ENCODE measurements around the gene PPFIA1.

PPFIA1 gene

GRCh38 chr11:70394211-70394950 lies 123.9 kb downstream of the PPFIA1 start:
- no peaks in the 10 kb centered on the region for H3K27me3 ChIP-seq (ENCODE audit: control insufficient read depth, insufficient read depth, low read length)
- H3K27ac ChIP-seq (ENCODE audit: low read depth, low read length): no peak overlapping the region
- H3K36me3 ChIP-seq (ENCODE audit: control insufficient read depth, insufficient read depth, low read length): peaks cover 8% of the 10 kb centered on the region
- no peak overlapping the region for H3K9ac ChIP-seq (ENCODE audit: low read length)
- H3K4me1 ChIP-seq (ENCODE audit: control insufficient read depth, insufficient read depth, low read length): peaks cover 17% of the 10 kb centered on the region
- H3K9me3 ChIP-seq (ENCODE audit: control insufficient read depth, insufficient read depth, low read depth, low read length): no peaks in the 10 kb centered on the region
- H3K4me3 ChIP-seq (ENCODE audit: low read depth, low read length): no peak overlapping the region

GRCh38 chr11:70397336-70397982 lies 127.0 kb downstream of the PPFIA1 start:
- Histone ChIP-seq H3K36me3 (ENCODE audit: control insufficient read depth, insufficient read depth, low read length) (peaks cover 8% of the 10 kb centered on the region), H3K4me1 (ENCODE audit: control insufficient read depth, insufficient read depth, low read length) (peaks cover 20% of the 10 kb centered on the region), H3K27me3 (ENCODE audit: control insufficient read depth, insufficient read depth, low read length) (no peaks in the 10 kb centered on the region), H3K9ac (ENCODE audit: low read length) (peak overlapping the region; percentile 84), H3K27ac (ENCODE audit: low read depth, low read length) (peak overlapping the region; percentile 69; the same call in 1 of the 2 replicates), H3K9me3 (ENCODE audit: control insufficient read depth, insufficient read depth, low read depth, low read length) (no peaks in the 10 kb centered on the region), H3K4me3 (ENCODE audit: low read depth, low read length) (peak overlapping the region; percentile 86)

- Histone ChIP-seq H3K9ac (ENCODE audit: low read length) (peak within 1 kb of the TSS; percentile 89), H3K36me3 (ENCODE audit: control insufficient read depth, insufficient read depth, low read length) (peaks cover 9% of the 10 kb centered on the region), H3K4me1 (ENCODE audit: control insufficient read depth, insufficient read depth, low read length) (peaks cover 22% of the 10 kb centered on the region), H3K9me3 (ENCODE audit: control insufficient read depth, insufficient read depth, low read depth, low read length) (no peaks in the 10 kb centered on the region), H3K27ac (ENCODE audit: low read depth, low read length) (peak within 1 kb of the TSS; percentile 80), H3K27me3 (ENCODE audit: control insufficient read depth, insufficient read depth, low read length) (no peaks in the 10 kb centered on the region), H3K4me3 (ENCODE audit: low read depth, low read length) (peak within 1 kb of the TSS; percentile 86)
Measured at GRCh38 chr11:70397983-70398833, 127.7 kb downstream of the PPFIA1 start, which contains the start of gene CTTN. CTTN (plus strand) TSS chr11:70398529; CDS start chr11:70407298, 8,769 bp downstream.

- Histone ChIP-seq H3K36me3 (ENCODE audit: control insufficient read depth, insufficient read depth, low read length) (peaks cover 8% of the 10 kb centered on the region), H3K4me3 (ENCODE audit: low read depth, low read length) (peak overlapping the region; percentile 86), H3K9ac (ENCODE audit: low read length) (peak overlapping the region; percentile 89), H3K27ac (ENCODE audit: low read depth, low read length) (peak overlapping the region; percentile 80; the same call in 1 of the 2 replicates), H3K4me1 (ENCODE audit: control insufficient read depth, insufficient read depth, low read length) (peaks cover 22% of the 10 kb centered on the region), H3K9me3 (ENCODE audit: control insufficient read depth, insufficient read depth, low read depth, low read length) (no peaks in the 10 kb centered on the region), H3K27me3 (ENCODE audit: control insufficient read depth, insufficient read depth, low read length) (no peaks in the 10 kb centered on the region)
Measured at GRCh38 chr11:70398834-70399680, 128.6 kb downstream of the PPFIA1 start.

- Histone ChIP-seq H3K36me3 (ENCODE audit: control insufficient read depth, insufficient read depth, low read length) (peaks cover 10% of the 10 kb centered on the region), H3K4me3 (ENCODE audit: low read depth, low read length) (peak overlapping the region; percentile 86), H3K27ac (ENCODE audit: low read depth, low read length) (peak overlapping the region; percentile 80; the same call in 1 of the 2 replicates), H3K9me3 (ENCODE audit: control insufficient read depth, insufficient read depth, low read depth, low read length) (no peaks in the 10 kb centered on the region), H3K4me1 (ENCODE audit: control insufficient read depth, insufficient read depth, low read length) (peaks cover 22% of the 10 kb centered on the region), H3K9ac (ENCODE audit: low read length) (peak overlapping the region; percentile 83), H3K27me3 (ENCODE audit: control insufficient read depth, insufficient read depth, low read length) (no peaks in the 10 kb centered on the region)
Measured at GRCh38 chr11:70399681-70400112, 129.2 kb downstream of the PPFIA1 start.

GRCh38 chr11:70400643-70401042 lies 130.2 kb downstream of the PPFIA1 start:
- H3K27ac ChIP-seq (ENCODE audit: low read depth, low read length): no peak overlapping the region
- no peaks in the 10 kb centered on the region for H3K27me3 ChIP-seq (ENCODE audit: control insufficient read depth, insufficient read depth, low read length)
- H3K9me3 ChIP-seq (ENCODE audit: control insufficient read depth, insufficient read depth, low read depth, low read length): no peaks in the 10 kb centered on the region
- peaks cover 22% of the 10 kb centered on the region for H3K4me1 ChIP-seq (ENCODE audit: control insufficient read depth, insufficient read depth, low read length)
- peak overlapping the region; percentile 3 for H3K9ac ChIP-seq (ENCODE audit: low read length)
- H3K36me3 ChIP-seq (ENCODE audit: control insufficient read depth, insufficient read depth, low read length): peaks cover 15% of the 10 kb centered on the region
- no peak overlapping the region for H3K4me3 ChIP-seq (ENCODE audit: low read depth, low read length)

- Histone ChIP-seq H3K9ac (ENCODE audit: low read length) (no peak overlapping the region), H3K27me3 (ENCODE audit: control insufficient read depth, insufficient read depth, low read length) (no peaks in the 10 kb centered on the region), H3K27ac (ENCODE audit: low read depth, low read length) (no peak overlapping the region), H3K36me3 (ENCODE audit: control insufficient read depth, insufficient read depth, low read length) (peaks cover 26% of the 10 kb centered on the region), H3K9me3 (ENCODE audit: control insufficient read depth, insufficient read depth, low read depth, low read length) (no peaks in the 10 kb centered on the region), H3K4me1 (ENCODE audit: control insufficient read depth, insufficient read depth, low read length) (peaks cover 22% of the 10 kb centered on the region), H3K4me3 (ENCODE audit: low read depth, low read length) (no peak overlapping the region)
Measured at GRCh38 chr11:70402016-70402415, 131.5 kb downstream of the PPFIA1 start.

- Histone ChIP-seq H3K4me1 (ENCODE audit: control insufficient read depth, insufficient read depth, low read length) (peaks cover 18% of the 10 kb centered on the region), H3K4me3 (ENCODE audit: low read depth, low read length) (no peak overlapping the region), H3K36me3 (ENCODE audit: control insufficient read depth, insufficient read depth, low read length) (peaks cover 33% of the 10 kb centered on the region), H3K27me3 (ENCODE audit: control insufficient read depth, insufficient read depth, low read length) (no peaks in the 10 kb centered on the region), H3K9ac (ENCODE audit: low read length) (no peak overlapping the region), H3K27ac (ENCODE audit: low read depth, low read length) (peak overlapping the region; percentile 13; the same call in 1 of the 2 replicates), H3K9me3 (ENCODE audit: control insufficient read depth, insufficient read depth, low read depth, low read length) (no peaks in the 10 kb centered on the region)
Measured at GRCh38 chr11:70402685-70403084, 132.2 kb downstream of the PPFIA1 start.

- H3K36me3 ChIP-seq (ENCODE audit: control insufficient read depth, insufficient read depth, low read length): peaks cover 48% of the 10 kb centered on the region
- H3K9ac ChIP-seq (ENCODE audit: low read length): no peak overlapping the region
- H3K27me3 ChIP-seq (ENCODE audit: control insufficient read depth, insufficient read depth, low read length): no peaks in the 10 kb centered on the region
- H3K4me1 ChIP-seq (ENCODE audit: control insufficient read depth, insufficient read depth, low read length): peaks cover 18% of the 10 kb centered on the region
- H3K9me3 ChIP-seq (ENCODE audit: control insufficient read depth, insufficient read depth, low read depth, low read length): no peaks in the 10 kb centered on the region
- H3K4me3 ChIP-seq (ENCODE audit: low read depth, low read length): no peak overlapping the region
- peak overlapping the region; percentile 70; the same call in 1 of the 2 replicates for H3K27ac ChIP-seq (ENCODE audit: low read depth, low read length)
Measured at GRCh38 chr11:70404244-70404643, 133.8 kb downstream of the PPFIA1 start.
